ENCODE results near the gene WDFY2. TPM values are rescaled to one million over a fixed set of nuclear protein-coding genes. Genes with fewer than 3 reads are reported as not detected.

WDFY2 gene
- total RNA-seq, 1 donor from 2014 or later = 20.8 TPM

GRCh38 chr13:51717786-51718398 is 133.6 kb downstream of the WDFY2 start:
- TF ChIP-seq CTCF (IDR thresholded peaks at IDR 0.05) = no peak

GRCh38 chr13:51719394-51719793 is 135.1 kb downstream of the WDFY2 start:
- H3K27ac Mint-ChIP-seq = no peak overlapping the region

More at GRCh38 chr13:51717786-51718398, 133.6 kb downstream of the WDFY2 start:
- ATAC-seq (ENCODE audit: low read depth) (no peak), DNase-seq (no peak)
- H3K4me3 Mint-ChIP-seq = no peak overlapping the region
- CTCF ChIA-PET = no interaction called here
- intact Hi-C loops (cut with micrococcal nuclease) = no loop called here
- H3K27ac Mint-ChIP-seq = peak overlapping the region; percentile 18
- no peaks in the 10 kb centered on the region for H3K9me3 Mint-ChIP-seq
- H3K27me3 Mint-ChIP-seq = no peaks in the 10 kb centered on the region
- POLR2A ChIA-PET = no interaction called here
- peaks cover 15% of the 10 kb centered on the region for H3K4me1 Mint-ChIP-seq
- H3K36me3 Mint-ChIP-seq (ENCODE audit: low read depth) = peaks cover 18% of the 10 kb centered on the region

GRCh38 chr13:51721496-51721895 is 137.2 kb downstream of the WDFY2 start:
- H3K36me3 Mint-ChIP-seq (ENCODE audit: low read depth) = peaks cover 25% of the 10 kb centered on the region
- no peaks in the 10 kb centered on the region for H3K9me3 Mint-ChIP-seq
- intact Hi-C loops (cut with micrococcal nuclease) = loop anchor here (10.0 kb wide), 1 partner anchor 47 kb away; no protein-coding TSS in a partner anchor
- H3K27ac Mint-ChIP-seq = peak overlapping the region; percentile 51
- DNase-seq (no peak), ATAC-seq (ENCODE audit: low read depth) (peak; percentile 28)
- no peak for TF ChIP-seq CTCF (IDR thresholded peaks at IDR 0.05)
- H3K27me3 Mint-ChIP-seq = no peaks in the 10 kb centered on the region
- ChIA-PET CTCF (no interaction called here), POLR2A (interaction anchor here (1.8 kb wide), 1 partner anchor 268 kb away, joined by 5 read pairs; the partner anchor contains the start of gene INTS6)
- peaks cover 15% of the 10 kb centered on the region for H3K4me1 Mint-ChIP-seq
- H3K4me3 Mint-ChIP-seq = no peak overlapping the region

More at GRCh38 chr13:51719394-51719793, 135.1 kb downstream of the WDFY2 start:
- no peaks in the 10 kb centered on the region for H3K9me3 Mint-ChIP-seq
- ChIA-PET CTCF (no interaction called here), POLR2A (no interaction called here)
- peaks cover 15% of the 10 kb centered on the region for H3K4me1 Mint-ChIP-seq
- intact Hi-C loops (cut with micrococcal nuclease) = no loop called here
- no peak for TF ChIP-seq CTCF (IDR thresholded peaks at IDR 0.05)
- no peak for ATAC-seq (ENCODE audit: low read depth)
- H3K4me3 Mint-ChIP-seq = no peak overlapping the region
- no peak for DNase-seq
- peaks cover 18% of the 10 kb centered on the region for H3K36me3 Mint-ChIP-seq (ENCODE audit: low read depth)
- H3K27me3 Mint-ChIP-seq = no peaks in the 10 kb centered on the region

- Mint-ChIP-seq H3K4me1 (peaks cover 15% of the 10 kb centered on the region), H3K4me3 (no peak overlapping the region), H3K27me3 (no peaks in the 10 kb centered on the region), H3K36me3 (ENCODE audit: low read depth) (peaks cover 25% of the 10 kb centered on the region), H3K27ac (no peak overlapping the region), H3K9me3 (no peaks in the 10 kb centered on the region)
- intact Hi-C loops (cut with micrococcal nuclease) = loop anchor here (10.0 kb wide), 1 partner anchor 49 kb away; no protein-coding TSS in a partner anchor
- no peak for TF ChIP-seq CTCF (IDR thresholded peaks at IDR 0.05)
- ATAC-seq (ENCODE audit: low read depth) = no peak
- CTCF ChIA-PET = no interaction called here
- no peak for DNase-seq
- POLR2A ChIA-PET = interaction anchor here (0.6 kb wide), 1 partner anchor 139 kb away, joined by 3 read pairs; no protein-coding TSS in a partner anchor
Measured at GRCh38 chr13:51723529-51723928, 139.3 kb downstream of the WDFY2 start.

GRCh38 chr13:51724721-51725120 is 140.5 kb downstream of the WDFY2 start:
- Mint-ChIP-seq H3K4me1 (peaks cover 15% of the 10 kb centered on the region), H3K36me3 (ENCODE audit: low read depth) (peaks cover 19% of the 10 kb centered on the region), H3K27ac (no peak overlapping the region), H3K9me3 (no peaks in the 10 kb centered on the region), H3K27me3 (no peaks in the 10 kb centered on the region), H3K4me3 (no peak overlapping the region)
- TF ChIP-seq CTCF (IDR thresholded peaks at IDR 0.05) = no peak
- ChIA-PET POLR2A (no interaction called here), CTCF (no interaction called here)
- no peak for ATAC-seq (ENCODE audit: low read depth)
- DNase-seq = no peak
- intact Hi-C loops (cut with micrococcal nuclease) = loop anchor here (10.0 kb wide), 1 partner anchor 50 kb away; no protein-coding TSS in a partner anchor

All from activated B cell treated with CpG ODN at 0.5 μM for 24 hours (primary cell).